PC-9 (cell line): Measurements from ENCODE around the gene ARHGAP8. TPM values are rescaled to one million over a fixed set of nuclear protein-coding genes. Genes with fewer than 3 reads are reported as not detected.

Source experiments
- BruUV-seq: library from RNA; stranded (reverse); fragments of 400-500 nt; replicated peaks from 2 replicates; lab custom pipeline; 2021; lab: Mats Ljungman, UMichigan
- CTCF ChIA-PET: fragments of 300-600 bp; sonication (Branson Sonifier 250); formaldehyde crosslinking; loops from one replicate; lab custom pipeline; 2022; ENCODE audit warnings: antibody characterized with exemption; lab: Charles Lee
- POLR2A ChIA-PET: fragments of 300-600 bp; sonication (Branson Sonifier 250); formaldehyde crosslinking; loops from one replicate; lab custom pipeline; 2022; ENCODE audit warnings: antibody characterized with exemption; ENCODE audit not compliant: unreplicated experiment; lab: Charles Lee
- DNase-seq, 2 experiments: peaks; one replicate each; pipeline versions ENCODE4 v3.0.0 to v3.0.0-alpha.2; 2015 to 2022; ENCODE audit warnings: mixed read lengths in 1 of 2
- H2AFZ ChIP-seq: fragments of 200-600 bp; sonication (generic); 2 replicates; pipeline ENCODE4 v1.8.1; 2017; ENCODE audit warnings: antibody characterized with exemption
- H3F3A ChIP-seq: fragments of 200-600 bp; sonication (generic); 2 replicates; pipeline ENCODE4 v1.8.1; 2017; ENCODE audit warnings: antibody characterized with exemption, mild to moderate bottlenecking, low read depth; ENCODE audit not compliant: insufficient read depth
- H3K27ac ChIP-seq: fragments of 200-600 bp; sonication (generic); 2 replicates; pipeline ENCODE4 v1.6.1; 2016; ENCODE audit warnings: mixed run types
- H3K27me3 ChIP-seq: fragments of 200-600 bp; sonication (generic); 2 replicates; pipeline ENCODE4 v1.6.1; 2016; ENCODE audit warnings: low read depth, mixed run types; ENCODE audit not compliant: insufficient read depth
- H3K36me3 ChIP-seq: fragments of 200-600 bp; sonication (generic); 2 replicates; pipeline ENCODE4 v1.6.1; 2016; ENCODE audit warnings: low read depth, mixed run types
- H3K4me1 ChIP-seq: fragments of 200-600 bp; sonication (generic); replicated peaks from 2 replicates; pipeline ENCODE4 v1.6.1; 2016; ENCODE audit warnings: mixed run types; ENCODE audit not compliant: insufficient read depth
- H3K4me2 ChIP-seq: fragments of 200-600 bp; sonication (generic); 2 replicates; pipeline ENCODE4 v1.6.1; 2017; ENCODE audit warnings: mixed run types
- H3K4me3 ChIP-seq: fragments of 200-600 bp; sonication (generic); 2 replicates; pipeline ENCODE4 v1.6.1; 2016; ENCODE audit warnings: mixed run types
- H3K79me2 ChIP-seq: fragments of 200-600 bp; sonication (generic); 2 replicates; pipeline ENCODE4 v1.6.1; 2017; ENCODE audit warnings: low read depth, mixed run types
- H3K9me2 ChIP-seq: fragments of 200-600 bp; sonication (generic); 2 replicates; pipeline ENCODE4 v1.8.1; 2017; ENCODE audit warnings: mild to moderate bottlenecking; ENCODE audit not compliant: insufficient read depth
- H3K9me3 ChIP-seq: fragments of 200-600 bp; sonication (generic); 2 replicates; pipeline ENCODE4 v1.8.1; 2016; ENCODE audit warnings: low read depth; ENCODE audit not compliant: insufficient read depth
- H4K20me1 ChIP-seq: fragments of 200-600 bp; sonication (generic); 2 replicates; pipeline ENCODE4 v1.8.1; 2017; ENCODE audit not compliant: insufficient read depth
- CTCF ChIP-seq: fragments of 200-600 bp; sonication (generic); conservative IDR thresholded peaks from 2 replicates; pipeline ENCODE4 v1.6.1; 2017; ENCODE audit warnings: mixed run types, antibody characterized with exemption, mild to moderate bottlenecking, moderate library complexity
- EZH2 ChIP-seq: fragments of 200-600 bp; sonication (generic); IDR thresholded peaks from 2 replicates; pipeline ENCODE4 v1.8.0; 2017; ENCODE audit warnings: antibody characterized with exemption, low read depth
- intact Hi-C: fragments of 100-400 bp; cut with micrococcal nuclease; formaldehyde crosslinking; loops from one replicate; pipeline ENCODE4 v1.10.0; 2022; ENCODE audit not compliant: unreplicated experiment
- total RNA-seq: library from RNA; stranded (reverse); gene quantifications from 2 replicates; pipeline ENCODE4 v1.2.3, GENCODE V29; 2021

ARHGAP8 gene
- total RNA-seq, 1 experiment from 2014 or later = 114 TPM

- ChIA-PET CTCF (no interaction called here), POLR2A (no interaction called here)
- Histone ChIP-seq H4K20me1 (no peaks in the 10 kb centered on the region), H3K27ac (no peak overlapping the region), H3K4me3 (no peak overlapping the region), H3K27me3 (no peaks in the 10 kb centered on the region), H3K4me1 (peaks cover 12% of the 10 kb centered on the region), H3K36me3 (no peaks in the 10 kb centered on the region; the same call in 1 of the 2 replicates), H3F3A (peaks cover 3% of the 10 kb centered on the region; the same call in 1 of the 2 replicates), H3K9me3 (no peaks in the 10 kb centered on the region), H3K4me2 (no peak overlapping the region), H2AFZ (no peak overlapping the region), H3K9me2 (no peaks in the 10 kb centered on the region), H3K79me2 (no peaks in the 10 kb centered on the region)
- no TSS peak for BruUV-seq
- TF ChIP-seq CTCF (no peak), EZH2 (no peak)
- DNase-seq = no peak
- intact Hi-C loops = no loop called here
Observed at GRCh38 chr22:44865193-44866057, 113.0 kb downstream of the ARHGAP8 start.

- peaks cover 9% of the 10 kb centered on the region; the same call in 1 of the 2 replicates for H3K9me3 ChIP-seq
- intact Hi-C loops = no loop called here
- peaks cover 13% of the 10 kb centered on the region for H3K4me1 ChIP-seq
- no peak overlapping the region for H3K4me3 ChIP-seq
- TF ChIP-seq EZH2 = no peak
- TF ChIP-seq CTCF = no peak
- H3K4me2 ChIP-seq = no peak overlapping the region
- H3K27me3 ChIP-seq = no peaks in the 10 kb centered on the region
- H3F3A ChIP-seq = peaks cover 3% of the 10 kb centered on the region; the same call in 1 of the 2 replicates
- H4K20me1 ChIP-seq = no peaks in the 10 kb centered on the region
- no peaks in the 10 kb centered on the region for H3K36me3 ChIP-seq
- H3K27ac ChIP-seq = peak overlapping the region; percentile 39; the same call in 1 of the 2 replicates
- ChIA-PET POLR2A (interaction anchor here (0.6 kb wide), 1 partner anchor 88 kb away, joined by 6 read pairs; no protein-coding TSS in a partner anchor), CTCF (no interaction called here)
- no peak for DNase-seq
- no peak overlapping the region for H2AFZ ChIP-seq
- H3K9me2 ChIP-seq = no peaks in the 10 kb centered on the region
- BruUV-seq = no TSS peak
- H3K79me2 ChIP-seq = no peaks in the 10 kb centered on the region
Observed at GRCh38 chr22:44869196-44869595, 116.8 kb downstream of the ARHGAP8 start.

- peaks cover 9% of the 10 kb centered on the region; the same call in 1 of the 2 replicates for H3K9me3 ChIP-seq
- DNase-seq = peak; percentile 66
- ChIA-PET CTCF (no interaction called here), POLR2A (interaction anchor here (0.6 kb wide), 1 partner anchor 87 kb away, joined by 6 read pairs; no protein-coding TSS in a partner anchor)
- TF ChIP-seq CTCF = no peak
- no peak for TF ChIP-seq EZH2
- peaks cover 13% of the 10 kb centered on the region for H3K4me1 ChIP-seq
- no peaks in the 10 kb centered on the region for H4K20me1 ChIP-seq
- H3K27me3 ChIP-seq = no peaks in the 10 kb centered on the region
- H3K9me2 ChIP-seq = no peaks in the 10 kb centered on the region
- H3F3A ChIP-seq = peaks cover 3% of the 10 kb centered on the region; the same call in 1 of the 2 replicates
- intact Hi-C loops = no loop called here
- H3K4me2 ChIP-seq = no peak overlapping the region
- H3K36me3 ChIP-seq = no peaks in the 10 kb centered on the region
- H3K4me3 ChIP-seq = no peak overlapping the region
- BruUV-seq = no TSS peak
- H3K79me2 ChIP-seq = no peaks in the 10 kb centered on the region
- H3K27ac ChIP-seq = peak overlapping the region; percentile 39
- no peak overlapping the region for H2AFZ ChIP-seq
Observed at GRCh38 chr22:44870021-44870420, 117.6 kb downstream of the ARHGAP8 start.
